MM.1S (cell line): ENCODE data around the gene MBLAC1.

Source experiments
- DNase-seq: peaks from one replicate; pipeline ENCODE4 v3.0.0-alpha.2; 2015
- H2AFZ ChIP-seq: fragments of 300-600 bp; sonication (generic); 2 replicates; pipeline ENCODE4 v1.6.0; 2016; ENCODE audit warnings: antibody characterized with exemption, low read length
- H3F3A ChIP-seq: fragments of 300-600 bp; sonication (generic); 2 replicates; pipeline ENCODE4 v1.6.1; 2016; ENCODE audit warnings: mild to moderate bottlenecking, antibody characterized with exemption, low read length, moderate library complexity, mixed read lengths; ENCODE audit not compliant: insufficient read depth
- H3K27ac ChIP-seq: fragments of 300-600 bp; sonication (generic); 2 replicates; pipeline ENCODE4 v1.5.1; 2016; ENCODE audit warnings: mild to moderate bottlenecking, low read length
- H3K27me3 ChIP-seq: fragments of 300-600 bp; sonication (generic); replicated peaks from 2 replicates; pipeline ENCODE4 v1.6.0; 2016; ENCODE audit warnings: low read length; ENCODE audit not compliant: insufficient read depth
- H3K36me3 ChIP-seq: fragments of 300-600 bp; sonication (generic); replicated peaks from 2 replicates; pipeline ENCODE4 v1.6.1; 2016; ENCODE audit warnings: mild to moderate bottlenecking, low read length, mixed read lengths; ENCODE audit not compliant: insufficient read depth
- H3K4me1 ChIP-seq: fragments of 300-600 bp; sonication (generic); 2 replicates; pipeline ENCODE4 v1.6.1; 2016; ENCODE audit warnings: low read length, mixed read lengths
- H3K4me2 ChIP-seq: fragments of 300-600 bp; sonication (generic); 2 replicates; pipeline ENCODE4 v1.6.0; 2016; ENCODE audit warnings: low read depth, low read length
- H3K4me3 ChIP-seq: fragments of 300-600 bp; sonication (generic); 2 replicates; pipeline ENCODE4 v1.5.1; 2016; ENCODE audit warnings: low read length, mixed read lengths
- H3K79me2 ChIP-seq: fragments of 300-600 bp; sonication (generic); 2 replicates; pipeline ENCODE4 v1.6.1; 2016; ENCODE audit warnings: mixed run types, low read length, mixed read lengths
- H3K9ac ChIP-seq: fragments of 300-600 bp; sonication (generic); 2 replicates; pipeline ENCODE4 v1.6.1; 2016; ENCODE audit warnings: low read length, mixed read lengths
- H3K9me2 ChIP-seq: fragments of 300-600 bp; sonication (generic); replicated peaks from 2 replicates; pipeline ENCODE4 v1.6.1; 2016; ENCODE audit warnings: mild to moderate bottlenecking, low read length, mixed read lengths; ENCODE audit not compliant: insufficient read depth
- H3K9me3 ChIP-seq: fragments of 300-600 bp; sonication (generic); replicated peaks from 2 replicates; pipeline ENCODE4 v1.6.1; 2016; ENCODE audit warnings: mild to moderate bottlenecking, low read length, mixed read lengths; ENCODE audit not compliant: insufficient read depth
- H4K20me1 ChIP-seq: fragments of 300-600 bp; sonication (generic); 2 replicates; pipeline ENCODE4 v1.6.1; 2016; ENCODE audit warnings: mild to moderate bottlenecking, low read length, moderate library complexity, mixed read lengths; ENCODE audit not compliant: insufficient read depth
- EZH2 ChIP-seq: fragments of 300-600 bp; sonication (generic); optimal IDR thresholded peaks from 2 replicates; pipeline ENCODE3; 2017; ENCODE audit warnings: low read depth, mild to moderate bottlenecking, antibody characterized with exemption, low read length, mixed read lengths
- EZH2phosphoT487 ChIP-seq: fragments of 300-600 bp; sonication (generic); IDR thresholded peaks from 2 replicates; pipeline ENCODE4 v1.6.1; 2018; ENCODE audit warnings: antibody characterized with exemption, low read length
- TF ChIP-seq, protein P1 (sequence below): fragments of 300-600 bp; sonication (generic); IDR thresholded peaks from 2 replicates; pipeline ENCODE4 v1.5.1; 2016; ENCODE audit warnings: antibody characterized with exemption, low read length, mixed read lengths

MBLAC1 gene

DNA sequence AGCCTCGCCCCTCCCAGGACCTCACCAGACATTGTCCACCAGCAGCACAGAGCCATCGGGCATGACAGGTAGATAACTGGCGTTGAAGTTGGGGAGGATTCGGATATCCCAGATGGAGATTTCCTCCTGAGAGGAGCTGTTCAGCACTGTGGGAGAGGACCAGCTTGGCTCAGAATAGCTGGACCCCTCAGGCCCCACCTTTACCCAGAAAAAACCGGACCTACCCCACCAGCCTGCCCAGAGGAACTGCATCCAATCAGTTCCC is 30.2 kb downstream of the MBLAC1 start:
- Histone ChIP-seq H3K27me3 (peaks cover 10% of the 10 kb centered on the region), H3K9me3 (no peaks in the 10 kb centered on the region), H3K9ac (no peak overlapping the region), H4K20me1 (no peaks in the 10 kb centered on the region), H3K79me2 (peaks cover 27% of the 10 kb centered on the region), H3K36me3 (no peaks in the 10 kb centered on the region), H2AFZ (no peak overlapping the region), H3K27ac (no peak overlapping the region), H3F3A (peaks cover 3% of the 10 kb centered on the region), H3K4me3 (no peak overlapping the region), H3K4me1 (peaks cover 8% of the 10 kb centered on the region; the same call in 1 of the 2 replicates), H3K4me2 (peak overlapping the region; percentile 70; the same call in 1 of the 2 replicates), H3K9me2 (no peaks in the 10 kb centered on the region)
- TF ChIP-seq EZH2 (no peak), EZH2phosphoT487 (no peak)
- TF ChIP-seq, protein P1, sequence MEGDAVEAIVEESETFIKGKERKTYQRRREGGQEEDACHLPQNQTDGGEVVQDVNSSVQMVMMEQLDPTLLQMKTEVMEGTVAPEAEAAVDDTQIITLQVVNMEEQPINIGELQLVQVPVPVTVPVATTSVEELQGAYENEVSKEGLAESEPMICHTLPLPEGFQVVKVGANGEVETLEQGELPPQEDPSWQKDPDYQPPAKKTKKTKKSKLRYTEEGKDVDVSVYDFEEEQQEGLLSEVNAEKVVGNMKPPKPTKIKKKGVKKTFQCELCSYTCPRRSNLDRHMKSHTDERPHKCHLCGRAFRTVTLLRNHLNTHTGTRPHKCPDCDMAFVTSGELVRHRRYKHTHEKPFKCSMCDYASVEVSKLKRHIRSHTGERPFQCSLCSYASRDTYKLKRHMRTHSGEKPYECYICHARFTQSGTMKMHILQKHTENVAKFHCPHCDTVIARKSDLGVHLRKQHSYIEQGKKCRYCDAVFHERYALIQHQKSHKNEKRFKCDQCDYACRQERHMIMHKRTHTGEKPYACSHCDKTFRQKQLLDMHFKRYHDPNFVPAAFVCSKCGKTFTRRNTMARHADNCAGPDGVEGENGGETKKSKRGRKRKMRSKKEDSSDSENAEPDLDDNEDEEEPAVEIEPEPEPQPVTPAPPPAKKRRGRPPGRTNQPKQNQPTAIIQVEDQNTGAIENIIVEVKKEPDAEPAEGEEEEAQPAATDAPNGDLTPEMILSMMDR: no peak
- no peak for DNase-seq

DNA sequence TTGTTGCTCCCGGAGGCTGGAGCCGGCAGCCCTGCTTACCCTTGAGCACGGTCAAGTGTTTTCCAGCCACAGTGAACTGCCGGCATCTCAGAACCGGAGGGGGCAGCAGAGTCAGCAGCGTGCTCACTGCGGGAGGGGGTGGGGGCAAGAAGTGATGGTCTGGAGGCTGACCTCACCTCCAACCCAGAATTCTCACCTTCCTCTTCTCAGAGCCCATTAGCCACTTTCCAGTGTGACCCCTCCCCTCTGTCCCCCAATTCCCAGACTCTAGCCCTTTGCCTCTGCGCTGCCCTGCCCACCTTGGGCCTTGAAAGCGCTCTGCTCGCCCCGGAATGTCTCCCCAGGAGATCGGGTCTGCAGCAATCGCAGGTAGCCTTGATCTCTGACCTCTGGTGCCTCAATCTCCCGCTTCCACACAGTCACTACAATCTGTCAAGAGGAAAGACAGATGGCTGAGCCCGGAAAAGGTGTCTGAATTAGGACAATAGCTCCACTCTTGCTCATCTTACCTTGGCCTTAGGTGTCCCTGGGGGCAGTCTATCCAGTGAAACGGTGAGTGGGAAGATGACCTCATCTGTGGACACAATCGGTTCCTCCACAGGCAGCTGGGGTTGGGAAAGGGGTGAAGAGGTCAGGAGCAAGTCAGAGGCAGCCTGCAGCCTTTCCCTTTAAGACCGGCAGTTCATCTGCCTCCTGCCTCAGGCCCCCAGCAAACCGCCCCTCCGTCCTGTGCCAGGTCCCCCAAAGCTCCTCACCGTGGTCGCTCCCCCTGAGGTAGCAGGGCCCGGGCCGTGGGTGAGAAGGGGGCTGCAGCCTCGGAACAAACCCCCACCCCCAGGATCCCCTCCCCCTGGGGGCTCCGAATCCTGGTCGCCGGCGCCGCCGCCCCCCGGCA is 30.8 kb downstream of the MBLAC1 start:
- TF ChIP-seq EZH2 (no peak), EZH2phosphoT487 (no peak)
- TF ChIP-seq, protein P1: no peak
- Histone ChIP-seq H3K27ac (no peak overlapping the region), H3F3A (peaks cover under 1% of the 10 kb centered on the region; the same call in 1 of the 2 replicates), H3K9me2 (no peaks in the 10 kb centered on the region), H3K79me2 (peaks cover 27% of the 10 kb centered on the region), H3K4me2 (peak overlapping the region; percentile 70), H3K4me1 (peaks cover 8% of the 10 kb centered on the region; the same call in 1 of the 2 replicates), H4K20me1 (no peaks in the 10 kb centered on the region), H3K36me3 (no peaks in the 10 kb centered on the region), H3K9me3 (no peaks in the 10 kb centered on the region), H2AFZ (0 out of 2 replicates have a peak overlapping the region, but pooled peaks have one; percentile 89), H3K4me3 (peak overlapping the region; percentile 87), H3K9ac (peak overlapping the region; percentile 86), H3K27me3 (peaks cover 10% of the 10 kb centered on the region)
- DNase-seq: no peak

DNA sequence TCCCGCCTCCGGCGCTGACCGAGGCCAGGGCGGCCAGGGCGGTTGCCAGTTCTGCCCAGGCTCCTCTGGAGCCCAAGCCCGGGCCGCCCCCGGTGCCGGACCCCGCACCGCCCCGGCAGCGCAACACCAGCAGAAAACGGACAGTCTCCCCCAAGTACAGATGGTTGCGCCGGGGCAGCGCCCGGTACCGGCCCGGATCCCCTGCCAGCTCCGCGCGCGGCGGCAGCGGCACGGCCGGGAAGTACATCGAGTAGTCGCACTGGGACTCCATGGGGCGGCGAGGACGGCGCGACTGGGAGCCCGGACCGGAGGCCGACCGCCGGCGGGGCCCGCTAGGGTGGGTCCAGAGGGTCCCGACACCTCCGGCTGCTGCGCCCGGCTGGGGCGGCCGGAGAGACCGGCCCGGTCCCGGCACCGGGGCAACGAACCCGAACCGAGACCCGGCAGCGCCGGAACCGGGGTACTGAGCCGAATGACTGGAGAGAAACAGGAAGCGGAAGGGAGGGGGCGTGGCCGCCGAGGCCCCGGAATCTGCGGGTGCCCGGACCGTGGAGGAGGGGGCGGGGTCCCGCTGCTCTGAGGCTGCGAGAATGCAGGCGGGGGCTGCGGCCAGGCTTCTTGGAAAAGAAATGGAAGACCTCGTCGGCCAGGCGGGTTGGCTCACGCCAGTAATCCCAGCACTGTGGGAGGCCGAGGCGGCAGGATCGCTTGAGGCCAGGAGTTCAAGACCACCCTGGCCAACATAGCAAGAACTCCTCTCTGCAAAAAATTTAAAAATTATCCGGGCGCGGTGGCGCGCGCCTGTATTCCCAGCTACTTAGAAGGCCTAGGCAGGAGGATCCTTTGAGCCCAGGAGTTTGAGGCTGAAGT is 31.7 kb downstream of the MBLAC1 start, which contains the start of gene TRAPPC14:
Gene TRAPPC14 (minus strand): TSS at position 495 of the 870 bp plus-strand sequence. CDS start 224 bp downstream, at position 271.
- Histone ChIP-seq H3K27ac (no peak within 1 kb of the TSS), H4K20me1 (no peaks in the 10 kb centered on the region), H3K4me2 (peak within 1 kb of the TSS; percentile 70), H3K9me2 (no peaks in the 10 kb centered on the region), H2AFZ (peak within 1 kb of the TSS; percentile 89), H3K79me2 (peaks cover 27% of the 10 kb centered on the region), H3K4me1 (peaks cover 8% of the 10 kb centered on the region; the same call in 1 of the 2 replicates), H3K4me3 (peak within 1 kb of the TSS; percentile 87), H3K27me3 (peaks cover 19% of the 10 kb centered on the region), H3K36me3 (no peaks in the 10 kb centered on the region), H3K9me3 (no peaks in the 10 kb centered on the region), H3F3A (no peaks in the 10 kb centered on the region; the same call in 1 of the 2 replicates), H3K9ac (peak within 1 kb of the TSS; percentile 86)
- no peak for TF ChIP-seq EZH2
- TF ChIP-seq, protein P1: no peak
- no peak for TF ChIP-seq EZH2phosphoT487
- DNase-seq: peak; percentile 78
